Lower leg skin (tissue), 4 donors: ENCODE measurements around the gene EFEMP1. TPM values are rescaled to one million over a fixed set of nuclear protein-coding genes. Genes with fewer than 3 reads are reported as not detected.

Experiments used
- DNase-seq, 2 donors: peaks; one replicate each; pipeline ENCODE4 v3.0.0-alpha.2; 2019; ENCODE audit warnings: low spot score in 2 of 2
- H3K4me3 ChIP-seq: fragments of 200-600 bp; sonication (generic); 2 replicates; pipeline ENCODE4 v1.5.1; 2017; ENCODE audit warnings: mild to moderate bottlenecking, low read depth; ENCODE audit not compliant: poor library complexity, severe bottlenecking
- POLR2A ChIP-seq, 2 donors: fragments of 450-650 bp; IDR thresholded peaks; one replicate each; pipeline ENCODE4 v1.6.1; 2016 to 2017; ENCODE audit warnings: antibody characterized with exemption in 2 of 2, mild to moderate bottlenecking in 1 of 2, moderate library complexity in 1 of 2
- WGBS, 2 donors: methylation state at CpG; one replicate each; pipeline ENCODE4 v1.1.5; 2018; 5-methylcytosine and 5-hydroxymethylcytosine counted together
- intact Hi-C: fragments of 100-400 bp; cut with DNase I; formaldehyde crosslinking; loops from one replicate; pipeline ENCODE4 v1.15.0; 2023; ENCODE audit warnings: low total_unique reads
- total RNA-seq, 4 donors: library from RNA; depleted of rRNA; stranded (reverse); fragments of >200 nt; gene quantifications; one replicate each; pipeline ENCODE4 v1.1.0, GENCODE V29; 2016
- TF ChIP-seq, protein P1 (sequence below), 3 donors: fragments of 450-650 bp; IDR thresholded peaks; one replicate each; pipeline ENCODE4 v1.5.1; 2016; ENCODE audit warnings: antibody characterized with exemption in 3 of 3, mild to moderate bottlenecking in 3 of 3, moderate library complexity in 2 of 3

EFEMP1 gene
- total RNA-seq, 4 donors from 2014 or later: 86.2 to 113 (median 98.9) TPM

DNA sequence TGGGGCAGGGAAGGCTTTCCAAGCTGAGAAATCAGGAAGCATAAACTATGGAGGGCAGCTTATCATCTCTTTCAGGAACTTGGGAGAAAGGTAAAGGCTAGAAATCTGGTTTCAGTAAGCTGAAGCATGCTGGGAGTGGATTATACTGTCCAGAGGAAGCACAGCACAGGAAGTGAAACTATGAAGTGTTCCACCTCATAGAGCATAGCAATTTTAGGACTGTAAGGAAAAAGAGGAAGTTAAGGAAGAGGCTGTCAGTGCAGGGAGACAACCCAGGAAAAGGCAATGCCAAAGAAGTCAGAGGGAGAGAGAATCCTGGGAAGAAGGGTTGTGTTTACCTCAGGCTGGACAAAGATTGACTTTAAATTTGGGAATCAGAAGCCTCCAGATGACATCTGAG lies 51.9 kb downstream of the EFEMP1 start:
- intact Hi-C loops: no loop called here
- TF ChIP-seq, protein P1, sequence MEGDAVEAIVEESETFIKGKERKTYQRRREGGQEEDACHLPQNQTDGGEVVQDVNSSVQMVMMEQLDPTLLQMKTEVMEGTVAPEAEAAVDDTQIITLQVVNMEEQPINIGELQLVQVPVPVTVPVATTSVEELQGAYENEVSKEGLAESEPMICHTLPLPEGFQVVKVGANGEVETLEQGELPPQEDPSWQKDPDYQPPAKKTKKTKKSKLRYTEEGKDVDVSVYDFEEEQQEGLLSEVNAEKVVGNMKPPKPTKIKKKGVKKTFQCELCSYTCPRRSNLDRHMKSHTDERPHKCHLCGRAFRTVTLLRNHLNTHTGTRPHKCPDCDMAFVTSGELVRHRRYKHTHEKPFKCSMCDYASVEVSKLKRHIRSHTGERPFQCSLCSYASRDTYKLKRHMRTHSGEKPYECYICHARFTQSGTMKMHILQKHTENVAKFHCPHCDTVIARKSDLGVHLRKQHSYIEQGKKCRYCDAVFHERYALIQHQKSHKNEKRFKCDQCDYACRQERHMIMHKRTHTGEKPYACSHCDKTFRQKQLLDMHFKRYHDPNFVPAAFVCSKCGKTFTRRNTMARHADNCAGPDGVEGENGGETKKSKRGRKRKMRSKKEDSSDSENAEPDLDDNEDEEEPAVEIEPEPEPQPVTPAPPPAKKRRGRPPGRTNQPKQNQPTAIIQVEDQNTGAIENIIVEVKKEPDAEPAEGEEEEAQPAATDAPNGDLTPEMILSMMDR (IDR thresholded peaks at IDR 0.05): no peak
- TF ChIP-seq POLR2A (IDR thresholded peaks at IDR 0.05): no peak
- no peak for DNase-seq
- H3K4me3 ChIP-seq: no peak overlapping the region

DNA sequence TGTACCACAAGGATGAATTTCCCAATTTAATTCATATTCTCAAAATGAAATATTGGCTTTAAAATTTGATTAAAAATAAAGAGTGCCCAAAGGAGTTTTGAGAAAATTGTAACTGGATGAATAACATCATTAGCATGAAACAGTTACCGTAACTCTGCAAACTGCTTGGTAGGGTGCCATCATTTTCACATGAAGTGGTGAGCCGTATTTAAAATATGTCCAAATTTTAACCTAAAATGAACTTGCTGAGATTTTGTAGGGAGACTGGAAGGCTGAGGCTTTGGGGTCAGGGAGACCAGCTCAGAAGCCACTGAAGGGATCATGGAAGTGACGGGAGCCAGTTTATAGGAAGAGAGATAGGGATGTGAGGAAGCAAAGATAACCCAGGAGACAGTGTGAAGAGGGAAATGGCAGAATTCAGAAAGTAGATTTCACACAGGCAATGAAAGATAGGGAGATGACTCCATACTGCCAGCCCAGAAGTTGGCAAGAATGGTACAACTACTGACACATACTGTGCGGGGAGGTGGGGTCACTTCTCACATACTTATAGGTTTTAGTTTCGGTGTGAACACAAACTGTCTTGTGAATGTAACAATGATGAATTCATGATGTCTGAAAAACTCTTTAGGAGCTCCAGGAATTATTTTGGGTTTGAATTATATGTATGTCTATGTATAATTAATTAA lies 53.8 kb downstream of the EFEMP1 start:
- intact Hi-C loops: no loop called here
- TF ChIP-seq, protein P1 (IDR thresholded peaks at IDR 0.05): no peak
- TF ChIP-seq POLR2A (IDR thresholded peaks at IDR 0.05): no peak
- no peak for DNase-seq
- whole genome bisulfite sequencing, 2 donors: 49 to 53% methylated on average over 5 of the region's 5 CpGs
- H3K4me3 ChIP-seq: no peak overlapping the region

DNA sequence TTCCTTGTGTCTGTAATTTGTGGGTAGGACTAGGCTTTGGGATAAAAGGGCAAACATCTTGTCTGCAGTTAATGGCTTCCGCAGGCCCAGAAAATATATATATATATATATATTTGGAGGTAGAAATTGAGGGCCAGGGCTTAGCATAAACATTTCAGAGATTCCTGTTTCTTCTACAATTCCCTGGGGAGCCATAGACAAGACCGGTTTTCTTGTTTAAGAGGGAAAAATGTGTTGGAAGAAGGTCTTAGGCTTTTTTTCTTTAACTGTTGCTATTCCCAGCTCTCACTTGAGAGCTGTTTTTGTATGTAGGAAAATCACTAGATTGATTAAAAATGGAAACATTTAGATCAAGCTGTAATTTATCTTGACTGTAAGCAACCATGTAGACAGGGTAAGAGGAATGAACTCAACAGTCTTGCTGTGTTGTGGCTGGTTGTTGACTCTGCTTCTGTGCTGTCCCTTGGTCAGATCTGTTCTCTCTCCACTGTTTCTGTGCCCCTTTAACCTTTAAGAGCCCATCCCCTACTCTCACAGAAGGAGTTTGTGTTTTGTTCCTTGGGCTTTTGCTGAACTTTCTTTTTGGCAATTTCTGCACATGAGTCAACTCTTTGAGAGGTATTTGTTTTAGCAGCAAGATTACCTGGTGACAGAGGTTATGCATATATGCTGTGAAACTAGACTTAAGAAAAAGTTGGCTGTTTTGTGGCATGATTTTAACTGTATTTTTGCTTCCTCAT lies 58.3 kb downstream of the EFEMP1 start:
- intact Hi-C loops: no loop called here
- 60 to 65% methylated on average over 2 of the region's 2 CpGs for WGBS, 2 donors
- no peak for DNase-seq

DNA sequence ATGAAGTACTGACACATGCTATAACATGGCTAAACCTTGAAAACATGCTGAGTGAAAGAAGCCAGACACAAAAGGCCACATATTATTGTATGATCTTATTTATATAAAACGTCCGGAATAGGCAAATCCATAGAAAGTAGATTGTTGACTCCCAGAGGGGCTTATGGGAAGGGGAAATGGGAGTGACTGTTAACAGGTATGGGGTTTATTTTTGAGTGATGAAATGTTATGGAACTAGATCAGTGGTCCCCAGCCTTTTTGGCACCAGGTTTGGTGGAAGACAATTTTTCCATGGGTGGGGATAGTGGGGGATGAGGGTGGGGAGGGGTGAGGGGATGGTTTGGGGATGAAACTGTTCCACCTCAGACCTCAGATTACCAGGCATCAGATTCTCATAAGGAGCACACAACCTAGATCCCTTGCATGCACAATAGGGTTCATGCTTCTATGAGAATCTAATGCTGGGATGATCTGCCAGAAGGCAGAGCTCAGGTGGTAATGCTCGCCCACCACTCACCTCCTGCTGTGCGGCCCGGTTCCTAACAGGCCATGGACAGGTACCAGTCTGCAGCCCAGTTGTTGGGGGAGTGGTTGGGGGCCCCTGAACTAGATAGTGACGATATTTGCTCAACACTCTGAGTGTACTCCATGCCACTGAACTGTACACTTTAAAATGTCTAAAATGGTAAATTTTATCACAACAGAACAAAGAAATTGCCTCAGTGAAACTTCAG lies 59.1 kb downstream of the EFEMP1 start:
- TF ChIP-seq, protein P1 (IDR thresholded peaks at IDR 0.05): no peak
- no peak for TF ChIP-seq POLR2A (IDR thresholded peaks at IDR 0.05)
- H3K4me3 ChIP-seq: no peak overlapping the region
- 88 to 92% methylated on average over 6 of the region's 6 CpGs for WGBS, 2 donors
- intact Hi-C loops: no loop called here
- DNase-seq: no peak

More for the DNA sequence above, 58.3 kb downstream of the EFEMP1 start:
- no peak overlapping the region for H3K4me3 ChIP-seq
- TF ChIP-seq, protein P1 (IDR thresholded peaks at IDR 0.05): no peak
- no peak for TF ChIP-seq POLR2A (IDR thresholded peaks at IDR 0.05)

DNA sequence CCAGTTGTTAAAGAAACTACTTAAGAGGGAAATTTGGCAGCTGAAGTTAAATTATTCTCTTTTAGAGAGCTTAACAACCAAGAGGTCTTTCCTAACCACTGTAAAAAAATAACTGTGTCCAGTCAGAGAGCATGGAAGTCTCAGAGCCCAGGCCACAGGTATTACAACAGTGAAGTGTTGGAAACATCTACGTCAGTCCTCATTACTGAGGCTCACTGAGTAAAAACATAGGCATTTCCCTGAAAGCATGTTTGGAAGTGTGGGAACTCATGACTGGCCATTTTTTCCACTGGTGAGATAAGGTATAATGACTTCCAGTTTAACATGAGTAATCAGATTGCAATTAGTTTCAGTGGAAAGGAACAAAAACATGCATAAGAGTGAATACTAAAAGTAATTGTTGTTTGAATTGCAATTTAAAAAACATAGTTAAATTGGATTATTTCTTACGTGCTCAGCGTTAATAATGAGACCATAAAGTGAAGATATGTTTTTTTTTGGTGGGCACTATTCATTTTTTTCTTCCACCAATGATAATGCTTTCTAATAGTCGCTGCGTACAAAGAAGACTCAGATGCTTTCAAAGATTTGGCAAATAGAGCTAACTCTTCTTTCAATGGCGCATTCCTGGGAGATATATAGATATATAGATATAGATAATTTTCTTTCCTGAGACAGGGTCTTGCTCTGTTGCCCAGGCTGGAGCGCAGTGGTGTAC lies 60.8 kb downstream of the EFEMP1 start:
- intact Hi-C loops: no loop called here
- DNase-seq: peak in 1 of 2 donors; percentile 51
- WGBS, 2 donors: 83 to 84% methylated on average over 7 of the region's 7 CpGs
- no peak overlapping the region for H3K4me3 ChIP-seq
- no peak for TF ChIP-seq POLR2A (IDR thresholded peaks at IDR 0.05)
- TF ChIP-seq, protein P1 (IDR thresholded peaks at IDR 0.05): no peak
